Mucosa of rectum (tissue), 2 donors: ENCODE measurements around the gene PRKAR1B.
A peak's percentile ranks its signal among the peaks of the same experiment; 100 is the strongest.

Experiments used
- H3K27ac ChIP-seq, 2 donors: one replicate each; pipeline ENCODE4 v1.7.0; 2013; ENCODE audit warnings: inconsistent platforms in 2 of 2, low read depth in 2 of 2, low read length in 2 of 2
- H3K27me3 ChIP-seq, 2 donors: one replicate each; pipeline ENCODE4 v1.7.0; 2013; ENCODE audit warnings: low read length in 2 of 2; ENCODE audit not compliant: control insufficient read depth in 2 of 2, insufficient read depth in 2 of 2
- H3K36me3 ChIP-seq, 2 donors: one replicate each; pipeline ENCODE4 v1.7.0; 2013; ENCODE audit warnings: low read length in 2 of 2; ENCODE audit not compliant: control insufficient read depth in 2 of 2, insufficient read depth in 2 of 2
- H3K4me1 ChIP-seq, 2 donors: one replicate each; pipeline ENCODE4 v1.7.0; 2013; ENCODE audit warnings: low read length in 2 of 2, mild to moderate bottlenecking in 1 of 2; ENCODE audit not compliant: control insufficient read depth in 2 of 2, insufficient read depth in 2 of 2
- H3K4me3 ChIP-seq, 2 donors: one replicate each; pipeline ENCODE4 v1.7.0; 2013; ENCODE audit warnings: low read length in 2 of 2
- H3K9ac ChIP-seq, 2 donors: one replicate each; pipeline ENCODE4 v1.7.0; 2013; ENCODE audit warnings: low read length in 2 of 2, low read depth in 1 of 2, mild to moderate bottlenecking in 1 of 2
- H3K9me3 ChIP-seq, 2 donors: one replicate each; pipeline ENCODE4 v1.7.0; 2013; ENCODE audit warnings: low read length in 2 of 2; ENCODE audit not compliant: control insufficient read depth in 2 of 2
- donor health status: healthy.
- donor health status: Normal muscosa, but diverticular disease.

PRKAR1B gene

GRCh38 chr7:670501-671390 is 56.3 kb downstream of the PRKAR1B start:
- no peak overlapping the region for H3K27ac ChIP-seq
- H3K4me3 ChIP-seq, result no peak overlapping the region
- H3K9ac ChIP-seq, result no peak overlapping the region
- H3K27me3 ChIP-seq, result no peaks in the 10 kb centered on the region
- H3K9me3 ChIP-seq, result no peaks in the 10 kb centered on the region
- H3K4me1 ChIP-seq, result peaks cover 3 to 5% of the 10 kb centered on the region in 2 donors
- H3K36me3 ChIP-seq, result peaks cover 4 to 9% of the 10 kb centered on the region in 2 donors

GRCh38 chr7:668958-669357 is 58.1 kb downstream of the PRKAR1B start:
- H3K9ac ChIP-seq, result no peak overlapping the region
- H3K4me3 ChIP-seq, result no peak overlapping the region
- H3K4me1 ChIP-seq, result peaks cover 3 to 9% of the 10 kb centered on the region in 2 donors
- H3K27me3 ChIP-seq, result no peaks in the 10 kb centered on the region
- H3K36me3 ChIP-seq, result peaks cover 4 to 6% of the 10 kb centered on the region in 2 donors
- H3K27ac ChIP-seq, result peak overlapping the region in 1 of 2 donors; percentile 20
- H3K9me3 ChIP-seq, result no peaks in the 10 kb centered on the region

- no peak overlapping the region for H3K4me3 ChIP-seq
- H3K4me1 ChIP-seq, result peaks cover 3 to 9% of the 10 kb centered on the region in 2 donors
- H3K36me3 ChIP-seq, result peaks cover 4 to 6% of the 10 kb centered on the region in 2 donors
- peak overlapping the region in 1 of 2 donors; percentile 20 for H3K27ac ChIP-seq
- H3K9ac ChIP-seq, result no peak overlapping the region
- no peaks in the 10 kb centered on the region for H3K9me3 ChIP-seq
- H3K27me3 ChIP-seq, result no peaks in the 10 kb centered on the region
Measured at GRCh38 chr7:668139-668931, 58.7 kb downstream of the PRKAR1B start.

- no peaks in the 10 kb centered on the region for H3K9me3 ChIP-seq
- no peaks in the 10 kb centered on the region for H3K27me3 ChIP-seq
- peaks cover 4 to 6% of the 10 kb centered on the region in 2 donors for H3K36me3 ChIP-seq
- no peak overlapping the region for H3K27ac ChIP-seq
- no peak overlapping the region for H3K4me3 ChIP-seq
- no peak overlapping the region for H3K9ac ChIP-seq
- peaks cover 3 to 9% of the 10 kb centered on the region in 2 donors for H3K4me1 ChIP-seq
Measured at GRCh38 chr7:666454-667292, 60.4 kb downstream of the PRKAR1B start.

- Histone ChIP-seq H3K36me3 (peaks cover 4 to 6% of the 10 kb centered on the region in 2 donors), H3K27me3 (no peaks in the 10 kb centered on the region), H3K9ac (no peak overlapping the region), H3K27ac (peak overlapping the region; percentile 22 to 56), H3K9me3 (no peaks in the 10 kb centered on the region), H3K4me1 (peaks cover 3 to 9% of the 10 kb centered on the region in 2 donors), H3K4me3 (no peak overlapping the region)
Measured at GRCh38 chr7:665736-666453, 61.2 kb downstream of the PRKAR1B start.

- peaks cover 4 to 6% of the 10 kb centered on the region in 2 donors for H3K36me3 ChIP-seq
- no peak overlapping the region for H3K9ac ChIP-seq
- peaks cover 3 to 9% of the 10 kb centered on the region in 2 donors for H3K4me1 ChIP-seq
- H3K4me3 ChIP-seq, result no peak overlapping the region
- H3K27ac ChIP-seq, result peak overlapping the region; percentile 37 to 56
- no peaks in the 10 kb centered on the region for H3K27me3 ChIP-seq
- H3K9me3 ChIP-seq, result no peaks in the 10 kb centered on the region
Measured at GRCh38 chr7:664997-665735, 61.9 kb downstream of the PRKAR1B start.

- Histone ChIP-seq H3K4me1 (peaks cover 3 to 9% of the 10 kb centered on the region in 2 donors), H3K4me3 (no peak overlapping the region), H3K9ac (no peak overlapping the region), H3K27ac (no peak overlapping the region), H3K36me3 (peaks cover 4 to 6% of the 10 kb centered on the region in 2 donors), H3K27me3 (no peaks in the 10 kb centered on the region), H3K9me3 (no peaks in the 10 kb centered on the region)
Measured at GRCh38 chr7:664402-664775, 62.7 kb downstream of the PRKAR1B start.

GRCh38 chr7:662576-662975 is 64.5 kb downstream of the PRKAR1B start:
- Histone ChIP-seq H3K36me3 (peaks cover 4% of the 10 kb centered on the region in 2 donors), H3K9me3 (no peaks in the 10 kb centered on the region), H3K4me1 (peaks cover 3 to 4% of the 10 kb centered on the region in 2 donors), H3K27me3 (no peaks in the 10 kb centered on the region), H3K27ac (no peak overlapping the region), H3K9ac (no peak overlapping the region), H3K4me3 (no peak overlapping the region)

GRCh38 chr7:659996-660395 is 67.1 kb downstream of the PRKAR1B start:
- H3K4me1 ChIP-seq, result peaks cover 0 to 2% of the 10 kb centered on the region in 2 donors

More at GRCh38 chr7:659996-660395, 67.1 kb downstream of the PRKAR1B start:
- Histone ChIP-seq H3K9me3 (no peaks in the 10 kb centered on the region), H3K36me3 (peaks cover 0 to 2% of the 10 kb centered on the region in 2 donors), H3K9ac (no peak overlapping the region), H3K27ac (no peak overlapping the region), H3K27me3 (no peaks in the 10 kb centered on the region), H3K4me3 (no peak overlapping the region)
